GM19463 (cell line): Measurements from ENCODE around the gene IFI27L2.

Experiments used
- ATAC-seq: cut with Tn5 transposase; IDR thresholded peaks from one replicate; pipeline ENCODE4 v1.9.1; 2021; ENCODE audit warnings: mild to moderate bottlenecking, moderate library complexity; ENCODE audit not compliant: unreplicated experiment

The IFI27L2 gene

GRCh38 chr14:94124582-94125377, 4.6 kb downstream of the IFI27L2 start:
- ATAC-seq: no peak

GRCh38 chr14:94123868-94124267, 5.5 kb downstream of the IFI27L2 start:
- ATAC-seq: no peak

- ATAC-seq: no peak
Observed at GRCh38 chr14:94123296-94123695, 6.1 kb downstream of the IFI27L2 start.

- no peak for ATAC-seq
Observed at GRCh38 chr14:94122438-94122837, 7.0 kb downstream of the IFI27L2 start.

- no peak for ATAC-seq
Observed at GRCh38 chr14:94121485-94121884, 7.9 kb downstream of the IFI27L2 start.

- no peak for ATAC-seq
Observed at GRCh38 chr14:94120667-94121340, 8.6 kb downstream of the IFI27L2 start.

- no peak for ATAC-seq
Observed at GRCh38 chr14:94119071-94119470, 10.3 kb downstream of the IFI27L2 start.

- ATAC-seq: no peak
Observed at GRCh38 chr14:94117856-94118255, 11.5 kb downstream of the IFI27L2 start.

- ATAC-seq: no peak
Observed at GRCh38 chr14:94116701-94117100, 12.7 kb downstream of the IFI27L2 start.

- no peak for ATAC-seq
Observed at GRCh38 chr14:94115631-94116030, 13.8 kb downstream of the IFI27L2 start.

- ATAC-seq: no peak
Observed at GRCh38 chr14:94115058-94115591, 14.3 kb downstream of the IFI27L2 start.

GRCh38 chr14:94114589-94115057, 14.8 kb downstream of the IFI27L2 start:
- ATAC-seq: no peak

- ATAC-seq: no peak
Observed at GRCh38 chr14:94113908-94114588, 15.4 kb downstream of the IFI27L2 start.

- ATAC-seq: no peak
Observed at GRCh38 chr14:94113490-94113889, 15.9 kb downstream of the IFI27L2 start.

- ATAC-seq: no peak
Observed at GRCh38 chr14:94113073-94113472, 16.3 kb downstream of the IFI27L2 start.

- ATAC-seq: no peak
Observed at GRCh38 chr14:94112513-94113063, 16.8 kb downstream of the IFI27L2 start.

GRCh38 chr14:94111276-94112095, 17.9 kb downstream of the IFI27L2 start:
- no peak for ATAC-seq

GRCh38 chr14:94110552-94111181, 18.7 kb downstream of the IFI27L2 start, which contains the start of gene IFI27:
IFI27 (plus strand) TSS chr14:94110736.
- no peak for ATAC-seq

- ATAC-seq: no peak
Observed at GRCh38 chr14:94109915-94110250, 19.5 kb downstream of the IFI27L2 start.

GRCh38 chr14:94104731-94105130, 24.7 kb downstream of the IFI27L2 start:
- ATAC-seq: no peak
